ENCODE measurements around the gene FGA. TPM values are rescaled to one million over a fixed set of nuclear protein-coding genes. Genes with fewer than 3 reads are reported as not detected.
A peak's percentile ranks its signal among the peaks of the same experiment; 100 is the strongest.

Gene FGA
- total RNA-seq, 1 donor from 2014 or later, result not detected

DNA sequence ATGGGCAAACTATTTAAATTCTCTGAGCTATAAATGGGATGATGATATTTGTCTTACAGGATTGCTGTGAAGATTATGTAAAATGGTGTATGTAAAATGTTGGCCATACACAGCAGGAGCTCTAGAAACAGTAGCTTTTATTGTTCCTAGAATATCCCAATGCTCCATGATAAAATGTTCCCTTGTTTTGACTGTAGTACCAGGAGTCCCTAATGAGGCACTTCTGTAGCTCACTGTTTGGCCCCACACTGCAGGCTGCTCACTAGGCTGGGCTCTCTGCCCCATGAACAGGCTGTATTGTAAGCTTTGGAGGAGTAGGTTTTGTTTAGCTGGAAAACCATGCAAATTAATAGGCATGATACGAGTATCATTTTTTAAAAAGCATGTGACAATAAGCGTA, 3.3 kb upstream of the FGA start:
- H3K9me3 Mint-ChIP-seq, result no peaks in the 10 kb centered on the region
- H3K4me1 ChIP-seq, result peaks cover 15% of the 10 kb centered on the region
- H3F3A ChIP-seq (ENCODE audit: low read depth), result no peaks in the 10 kb centered on the region
- no peak overlapping the region for H3K27ac ChIP-seq
- no peaks in the 10 kb centered on the region for H3K27me3 ChIP-seq
- no peaks in the 10 kb centered on the region for H4K20me1 ChIP-seq (ENCODE audit: low read depth)
- H3K79me2 ChIP-seq (ENCODE audit: low read depth), result no peaks in the 10 kb centered on the region
- H3K36me3 ChIP-seq, result no peaks in the 10 kb centered on the region
- no peaks in the 10 kb centered on the region for H3K36me3 Mint-ChIP-seq
- no peak overlapping the region for H3K9ac ChIP-seq
- no peak overlapping the region for H2AFZ ChIP-seq (replicated peaks)
- DNase-seq (ENCODE audit: low spot score), result no peak
- H3K27me3 Mint-ChIP-seq (ENCODE audit: insufficient read depth, low read depth), result no peaks in the 10 kb centered on the region
- no peak overlapping the region for H3K4me3 Mint-ChIP-seq
- no peak overlapping the region for H3K4me3 ChIP-seq
- no peak overlapping the region for H3K27ac Mint-ChIP-seq
- no peaks in the 10 kb centered on the region for H3K4me1 Mint-ChIP-seq
- no peaks in the 10 kb centered on the region for H3K9me3 ChIP-seq (ENCODE audit: low read depth)
- H3K4me2 ChIP-seq, result no peak overlapping the region
- TF ChIP-seq EZH2phosphoT487 (IDR thresholded peaks at IDR 0.05) (no peak), CTCF (IDR thresholded peaks at IDR 0.05) (no peak), EZH2 (IDR thresholded peaks at IDR 0.05) (no peak)

GRCh38 chr4:154591890-154592289, 1.3 kb upstream of the FGA start:
- Histone ChIP-seq H3K79me2 (ENCODE audit: low read depth) (no peaks in the 10 kb centered on the region), H3F3A (ENCODE audit: low read depth) (no peaks in the 10 kb centered on the region), H2AFZ (replicated peaks) (no peak overlapping the region), H3K9me3 (ENCODE audit: low read depth) (no peaks in the 10 kb centered on the region), H3K4me2 (no peak overlapping the region), H3K4me3 (no peak overlapping the region), H3K4me1 (peaks cover 15% of the 10 kb centered on the region), H4K20me1 (ENCODE audit: low read depth) (no peaks in the 10 kb centered on the region), H3K36me3 (no peaks in the 10 kb centered on the region), H3K27me3 (no peaks in the 10 kb centered on the region), H3K27ac (no peak overlapping the region), H3K9ac (no peak overlapping the region)
- Mint-ChIP-seq H3K9me3 (no peaks in the 10 kb centered on the region), H3K4me1 (no peaks in the 10 kb centered on the region), H3K4me3 (no peak overlapping the region), H3K27me3 (ENCODE audit: insufficient read depth, low read depth) (no peaks in the 10 kb centered on the region), H3K27ac (no peak overlapping the region), H3K36me3 (no peaks in the 10 kb centered on the region)
- DNase-seq (ENCODE audit: low spot score), result no peak
- no peak for TF ChIP-seq EZH2phosphoT487 (IDR thresholded peaks at IDR 0.05)
- TF ChIP-seq EZH2 (IDR thresholded peaks at IDR 0.05), result no peak
- no peak for TF ChIP-seq CTCF (IDR thresholded peaks at IDR 0.05)

- Histone ChIP-seq H3K4me3 (no peak overlapping the region), H3F3A (ENCODE audit: low read depth) (no peaks in the 10 kb centered on the region), H3K9me3 (ENCODE audit: low read depth) (no peaks in the 10 kb centered on the region), H2AFZ (replicated peaks) (peak overlapping the region; percentile 87), H3K27ac (no peak overlapping the region), H3K27me3 (no peaks in the 10 kb centered on the region), H3K79me2 (ENCODE audit: low read depth) (no peaks in the 10 kb centered on the region), H3K9ac (no peak overlapping the region), H3K4me1 (peaks cover 15% of the 10 kb centered on the region), H3K4me2 (no peak overlapping the region), H4K20me1 (ENCODE audit: low read depth) (no peaks in the 10 kb centered on the region), H3K36me3 (no peaks in the 10 kb centered on the region)
- no peak overlapping the region for H3K4me3 Mint-ChIP-seq
- no peak for DNase-seq (ENCODE audit: low spot score)
- no peaks in the 10 kb centered on the region for H3K9me3 Mint-ChIP-seq
- H3K27me3 Mint-ChIP-seq (ENCODE audit: insufficient read depth, low read depth), result no peaks in the 10 kb centered on the region
- H3K36me3 Mint-ChIP-seq, result no peaks in the 10 kb centered on the region
- TF ChIP-seq EZH2 (IDR thresholded peaks at IDR 0.05) (no peak), CTCF (IDR thresholded peaks at IDR 0.05) (no peak), EZH2phosphoT487 (IDR thresholded peaks at IDR 0.05) (no peak)
- H3K27ac Mint-ChIP-seq, result no peak overlapping the region
- no peaks in the 10 kb centered on the region for H3K4me1 Mint-ChIP-seq
These were observed 995 bp downstream of the FGA start for GRCh38 chr4:154589296-154590197.
